ENCODE results near the gene SAV1.
"Not testable (repeated sequence)": the region's sequence is repeated elsewhere in the genome, so short reads cannot be mapped to it uniquely, and the experiment has no call there.

Gene SAV1

DNA sequence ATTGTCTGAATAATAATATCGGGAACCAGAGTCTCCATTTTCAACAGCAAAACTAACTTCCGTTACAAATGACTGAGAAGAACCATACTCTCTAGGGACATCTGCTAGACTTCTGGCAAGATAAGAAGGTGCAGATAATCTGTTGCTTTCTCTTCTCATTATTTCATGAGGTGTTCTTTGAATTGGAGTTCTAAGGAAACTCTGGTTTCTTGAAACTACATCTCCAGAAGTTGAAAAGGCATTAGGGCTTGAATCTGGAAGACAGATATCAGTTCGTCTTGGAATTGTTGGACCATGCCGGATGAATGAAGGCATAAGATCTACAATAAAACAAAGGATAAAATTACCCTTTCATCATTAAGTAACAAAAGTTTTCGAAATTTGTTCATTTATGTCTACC is 2.8 kb downstream of the SAV1 start:
- DNase-seq (ENCODE audit: low read depth, low spot score); H3K4me1 ChIP-seq (ENCODE audit: control insufficient read depth, insufficient read depth, low read length); H3K27me3 ChIP-seq (ENCODE audit: control insufficient read depth, insufficient read depth, low read length); H3K27ac ChIP-seq (ENCODE audit: low read length); H3K9me3 ChIP-seq (ENCODE audit: control insufficient read depth, insufficient read depth, low read length); H3K36me3 ChIP-seq (ENCODE audit: control insufficient read depth, insufficient read depth, low read length); H3K4me3 ChIP-seq (ENCODE audit: low read length): not testable (repeated sequence)
- no CpG with 5 or more reads among the region's 5 CpGs for WGBS (ENCODE audit: insufficient coverage, insufficient read length)

DNA sequence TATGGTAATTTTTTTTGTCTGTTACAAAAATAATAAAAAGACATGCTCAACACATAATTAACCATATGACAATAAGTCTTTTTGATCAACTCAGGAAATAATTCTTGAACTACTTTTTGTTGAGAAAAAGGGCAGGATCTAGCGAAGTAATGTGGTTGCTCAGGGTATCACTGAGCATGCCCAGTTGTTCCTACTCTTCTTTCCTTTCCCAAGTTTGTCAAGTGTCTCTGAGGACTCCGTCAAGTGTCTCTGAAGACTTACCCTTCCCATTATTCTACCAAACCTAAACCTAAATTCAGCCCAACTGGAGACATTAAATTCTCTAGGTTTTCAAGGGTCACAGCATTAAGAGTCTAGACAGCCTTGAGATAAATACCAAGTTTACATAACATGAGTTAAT is 3.5 kb downstream of the SAV1 start:
- H3K27ac ChIP-seq (ENCODE audit: low read length); H3K4me3 ChIP-seq (ENCODE audit: low read length); H3K36me3 ChIP-seq (ENCODE audit: control insufficient read depth, insufficient read depth, low read length); H3K27me3 ChIP-seq (ENCODE audit: control insufficient read depth, insufficient read depth, low read length); DNase-seq (ENCODE audit: low read depth, low spot score); H3K4me1 ChIP-seq (ENCODE audit: control insufficient read depth, insufficient read depth, low read length); H3K9me3 ChIP-seq (ENCODE audit: control insufficient read depth, insufficient read depth, low read length): not testable (repeated sequence)
- no CpG with 5 or more reads among the region's 2 CpGs for WGBS (ENCODE audit: insufficient coverage, insufficient read length)

DNA sequence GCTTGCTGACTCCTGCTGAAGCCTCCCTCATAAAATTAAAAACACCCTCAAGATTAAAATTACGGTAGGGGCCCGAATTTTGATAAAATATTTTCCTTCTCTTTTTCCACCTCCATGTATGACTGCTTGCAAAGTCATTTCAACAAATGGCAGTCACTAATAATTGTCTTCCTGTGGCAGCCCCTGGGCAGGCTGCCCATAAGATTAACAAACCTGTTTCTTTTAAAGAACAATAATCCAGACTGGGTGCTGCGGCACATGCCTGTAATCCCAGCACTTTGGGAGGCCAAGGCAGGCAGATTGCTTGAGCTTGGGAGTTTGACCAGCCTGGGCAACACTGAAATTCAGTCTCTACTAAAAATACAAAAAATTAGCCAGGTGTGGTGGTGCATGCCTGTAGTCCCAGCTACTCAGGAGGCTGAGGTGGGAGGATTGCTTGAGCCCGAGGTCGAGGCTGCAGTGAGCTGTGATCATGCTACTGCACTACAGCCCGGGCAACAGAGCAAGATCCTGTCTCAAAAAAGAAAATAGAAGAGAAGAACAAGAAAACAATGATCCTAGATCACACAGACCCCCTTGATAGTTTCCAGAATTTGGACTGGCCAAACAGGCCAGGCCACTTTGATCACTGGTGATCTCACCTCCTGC is 8.7 kb downstream of the SAV1 start:
- Histone ChIP-seq H3K36me3 (ENCODE audit: control insufficient read depth, insufficient read depth, low read length) (no peaks in the 10 kb centered on the region; the same call in 1 of the 2 replicates), H3K4me3 (ENCODE audit: low read length) (no peak overlapping the region), H3K27ac (ENCODE audit: low read length) (no peak overlapping the region), H3K9me3 (ENCODE audit: control insufficient read depth, insufficient read depth, low read length) (no peaks in the 10 kb centered on the region), H3K4me1 (ENCODE audit: control insufficient read depth, insufficient read depth, low read length) (no peaks in the 10 kb centered on the region), H3K27me3 (ENCODE audit: control insufficient read depth, insufficient read depth, low read length) (no peaks in the 10 kb centered on the region)
- no CpG with 5 or more reads among the region's 6 CpGs for WGBS (ENCODE audit: insufficient coverage, insufficient read length)
- DNase-seq (ENCODE audit: low read depth, low spot score) = no peak

DNA sequence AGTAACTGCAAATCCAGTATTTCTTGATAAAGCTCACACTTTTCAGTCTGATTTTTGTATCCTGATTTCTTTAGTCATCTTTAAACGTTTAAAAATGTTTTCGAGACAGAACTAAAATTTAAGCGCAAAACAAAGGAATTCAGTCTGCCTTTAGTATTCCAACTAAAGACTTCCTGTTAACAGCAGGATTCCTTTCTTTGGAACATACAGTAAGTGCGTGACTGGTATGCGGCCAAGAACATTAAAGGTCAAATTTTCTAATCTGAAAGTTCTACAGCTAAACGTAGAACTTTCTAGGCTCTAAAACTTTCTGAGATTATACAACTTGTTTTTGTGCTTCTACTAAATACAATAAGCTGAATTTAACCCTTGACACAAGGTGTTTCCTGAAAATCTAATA is 9.9 kb downstream of the SAV1 start:
- no peaks in the 10 kb centered on the region; the same call in 1 of the 2 replicates for H3K36me3 ChIP-seq (ENCODE audit: control insufficient read depth, insufficient read depth, low read length)
- DNase-seq (ENCODE audit: low read depth, low spot score) = no peak
- WGBS (ENCODE audit: insufficient coverage, insufficient read length) = no CpG with 5 or more reads among the region's 6 CpGs
- no peaks in the 10 kb centered on the region for H3K27me3 ChIP-seq (ENCODE audit: control insufficient read depth, insufficient read depth, low read length)
- no peak overlapping the region for H3K4me3 ChIP-seq (ENCODE audit: low read length)
- H3K27ac ChIP-seq (ENCODE audit: low read length) = no peak overlapping the region
- H3K4me1 ChIP-seq (ENCODE audit: control insufficient read depth, insufficient read depth, low read length) = no peaks in the 10 kb centered on the region
- H3K9me3 ChIP-seq (ENCODE audit: control insufficient read depth, insufficient read depth, low read length) = no peaks in the 10 kb centered on the region

DNA sequence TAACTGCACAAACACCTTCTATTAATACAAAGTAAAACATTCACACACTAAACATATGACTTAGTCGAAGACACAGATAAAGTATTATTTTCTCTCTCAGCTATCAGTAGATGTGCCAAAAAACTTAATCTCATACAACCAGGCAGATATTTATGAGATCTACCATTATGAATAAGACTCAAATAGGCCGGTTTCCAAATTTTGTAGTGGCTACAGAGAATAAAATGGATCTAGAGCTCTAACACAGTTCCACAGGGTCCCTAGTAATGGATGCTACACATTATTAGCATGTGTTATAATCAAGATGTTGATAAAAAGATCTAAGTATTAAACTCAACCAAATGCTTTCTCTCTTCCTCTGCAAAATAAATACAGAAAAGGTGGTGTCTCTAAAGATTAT is 10.4 kb downstream of the SAV1 start:
- H3K9me3 ChIP-seq (ENCODE audit: control insufficient read depth, insufficient read depth, low read length) = no peaks in the 10 kb centered on the region
- H3K27me3 ChIP-seq (ENCODE audit: control insufficient read depth, insufficient read depth, low read length) = no peaks in the 10 kb centered on the region
- H3K4me3 ChIP-seq (ENCODE audit: low read length) = no peak overlapping the region
- H3K27ac ChIP-seq (ENCODE audit: low read length) = no peak overlapping the region
- H3K36me3 ChIP-seq (ENCODE audit: control insufficient read depth, insufficient read depth, low read length) = no peaks in the 10 kb centered on the region; the same call in 1 of the 2 replicates
- no peak for DNase-seq (ENCODE audit: low read depth, low spot score)
- WGBS (ENCODE audit: insufficient coverage, insufficient read length) = no CpG with 5 or more reads among the region's 2 CpGs
- no peaks in the 10 kb centered on the region for H3K4me1 ChIP-seq (ENCODE audit: control insufficient read depth, insufficient read depth, low read length)

DNA sequence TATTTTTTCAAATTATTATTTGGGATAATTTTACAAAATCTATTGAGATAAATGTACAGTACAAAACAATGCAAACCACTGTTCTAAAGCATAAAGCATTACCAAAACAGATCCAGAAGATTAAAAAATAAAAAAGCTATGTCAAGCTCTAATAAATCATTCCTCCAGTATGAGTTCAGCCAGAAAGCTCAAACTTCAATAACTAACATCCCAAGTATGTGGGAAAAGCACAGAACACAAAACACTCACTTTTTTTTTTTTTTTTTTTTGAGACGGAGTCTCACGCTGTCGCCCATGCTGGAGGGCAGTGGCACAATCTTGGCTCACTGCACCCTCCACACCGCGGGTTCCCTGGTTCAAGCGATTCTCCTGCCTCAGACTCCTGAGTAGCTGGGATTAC is 11.3 kb downstream of the SAV1 start:
- Histone ChIP-seq H3K4me3 (ENCODE audit: low read length) (no peak overlapping the region), H3K4me1 (ENCODE audit: control insufficient read depth, insufficient read depth, low read length) (no peaks in the 10 kb centered on the region), H3K27ac (ENCODE audit: low read length) (no peak overlapping the region), H3K9me3 (ENCODE audit: control insufficient read depth, insufficient read depth, low read length) (no peaks in the 10 kb centered on the region), H3K27me3 (ENCODE audit: control insufficient read depth, insufficient read depth, low read length) (no peaks in the 10 kb centered on the region), H3K36me3 (ENCODE audit: control insufficient read depth, insufficient read depth, low read length) (no peaks in the 10 kb centered on the region; the same call in 1 of the 2 replicates)
- DNase-seq (ENCODE audit: low read depth, low spot score) = no peak
- no CpG with 5 or more reads among the region's 6 CpGs for WGBS (ENCODE audit: insufficient coverage, insufficient read length)

DNA sequence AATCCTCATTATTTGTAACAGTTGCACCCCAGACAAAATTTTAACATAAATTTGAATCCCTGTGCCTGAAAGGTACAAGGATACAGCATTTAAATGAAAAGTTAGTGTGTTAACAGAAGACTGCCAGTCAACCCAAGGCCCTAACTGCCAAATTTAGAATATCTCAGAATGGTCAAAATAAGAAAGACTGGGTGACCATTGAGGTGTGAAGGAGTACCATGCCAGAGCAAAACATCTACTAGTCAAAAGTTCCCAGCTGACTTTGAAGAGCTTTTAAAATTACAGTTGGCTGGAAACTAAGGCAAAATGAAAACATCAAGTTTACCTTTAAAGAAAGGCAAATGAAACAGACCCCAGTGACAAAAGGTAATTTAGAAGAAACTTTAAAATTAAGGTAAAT is 18.4 kb downstream of the SAV1 start:
- no peaks in the 10 kb centered on the region for H3K36me3 ChIP-seq (ENCODE audit: control insufficient read depth, insufficient read depth, low read length)
- no peaks in the 10 kb centered on the region for H3K27me3 ChIP-seq (ENCODE audit: control insufficient read depth, insufficient read depth, low read length)
- H3K9me3 ChIP-seq (ENCODE audit: control insufficient read depth, insufficient read depth, low read length) = no peaks in the 10 kb centered on the region
- DNase-seq (ENCODE audit: low read depth, low spot score) = no peak
- H3K27ac ChIP-seq (ENCODE audit: low read length) = no peak overlapping the region
- H3K4me1 ChIP-seq (ENCODE audit: control insufficient read depth, insufficient read depth, low read length) = no peaks in the 10 kb centered on the region
- H3K4me3 ChIP-seq (ENCODE audit: low read length) = no peak overlapping the region

DNA sequence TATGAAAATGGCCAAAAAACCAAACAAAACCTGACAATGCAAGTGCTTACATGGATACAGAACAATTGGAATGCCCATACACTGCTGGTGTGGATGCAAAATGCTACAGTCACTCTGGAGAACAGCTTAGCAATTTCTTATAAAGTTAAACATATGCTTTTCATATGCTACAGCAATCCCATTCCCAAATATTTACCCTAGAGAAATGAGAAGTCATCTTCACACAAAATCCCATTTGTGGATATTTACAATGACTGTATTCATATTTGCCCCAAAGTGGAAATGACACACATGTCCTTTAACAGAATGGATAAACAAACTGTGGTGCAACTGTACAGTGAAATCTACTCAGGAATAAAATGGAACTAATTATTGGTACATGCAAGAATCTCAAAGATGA is 20.4 kb downstream of the SAV1 start:
- Histone ChIP-seq H3K4me3 (ENCODE audit: low read length) (no peak overlapping the region), H3K36me3 (ENCODE audit: control insufficient read depth, insufficient read depth, low read length) (no peaks in the 10 kb centered on the region), H3K9me3 (ENCODE audit: control insufficient read depth, insufficient read depth, low read length) (no peaks in the 10 kb centered on the region), H3K27me3 (ENCODE audit: control insufficient read depth, insufficient read depth, low read length) (no peaks in the 10 kb centered on the region), H3K4me1 (ENCODE audit: control insufficient read depth, insufficient read depth, low read length) (no peaks in the 10 kb centered on the region), H3K27ac (ENCODE audit: low read length) (no peak overlapping the region)
- DNase-seq (ENCODE audit: low read depth, low spot score) = no peak

DNA sequence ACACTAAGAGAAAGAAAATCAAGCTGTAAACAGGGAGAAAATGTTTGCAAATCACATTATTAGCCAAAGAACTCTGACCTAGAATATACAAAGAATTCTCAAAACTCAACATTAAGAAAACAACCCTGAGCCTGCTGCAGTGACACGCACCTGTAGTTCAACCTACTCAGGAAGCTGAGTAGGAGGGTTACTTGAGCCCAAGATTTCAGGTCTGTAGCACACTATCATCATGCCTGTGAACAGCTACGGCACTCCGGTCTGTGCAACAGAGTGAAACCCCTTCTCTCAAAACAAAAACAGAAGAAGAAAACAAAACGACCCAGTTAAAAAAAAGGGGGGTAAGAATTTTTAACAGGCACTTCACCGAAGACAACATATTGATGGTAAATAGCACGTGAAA is 20.8 kb downstream of the SAV1 start:
- Histone ChIP-seq H3K27ac (ENCODE audit: low read length) (no peak overlapping the region), H3K4me3 (ENCODE audit: low read length) (no peak overlapping the region), H3K4me1 (ENCODE audit: control insufficient read depth, insufficient read depth, low read length) (no peaks in the 10 kb centered on the region), H3K36me3 (ENCODE audit: control insufficient read depth, insufficient read depth, low read length) (no peaks in the 10 kb centered on the region), H3K27me3 (ENCODE audit: control insufficient read depth, insufficient read depth, low read length) (no peaks in the 10 kb centered on the region), H3K9me3 (ENCODE audit: control insufficient read depth, insufficient read depth, low read length) (no peaks in the 10 kb centered on the region)
- no peak for DNase-seq (ENCODE audit: low read depth, low spot score)
- WGBS (ENCODE audit: insufficient coverage, insufficient read length) = no CpG with 5 or more reads among the region's 6 CpGs

DNA sequence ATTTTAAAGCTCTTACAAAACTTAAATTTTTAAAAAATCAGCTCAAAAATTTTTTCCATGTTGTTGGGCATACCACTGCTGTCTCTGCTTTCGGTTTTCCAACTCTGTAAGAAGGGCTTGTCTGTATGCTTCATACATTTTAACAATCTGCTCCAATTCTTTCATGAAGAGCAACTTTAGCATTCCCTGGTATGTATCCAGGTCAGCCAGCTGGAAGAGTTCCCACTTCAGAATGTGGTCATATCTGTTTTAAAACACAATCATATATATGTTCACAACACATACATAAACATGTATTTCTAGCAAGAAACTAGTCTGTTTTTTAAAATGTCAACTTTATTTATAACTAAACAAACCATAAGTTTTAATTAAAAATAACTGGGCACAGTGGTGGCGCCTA is 33.0 kb downstream of the SAV1 start:
- no peaks in the 10 kb centered on the region for H3K4me1 ChIP-seq (ENCODE audit: control insufficient read depth, insufficient read depth, low read length)
- no peak for DNase-seq (ENCODE audit: low read depth, low spot score)
- no peak overlapping the region for H3K27ac ChIP-seq (ENCODE audit: low read length)
- peaks cover 2% of the 10 kb centered on the region; the same call in 1 of the 2 replicates for H3K36me3 ChIP-seq (ENCODE audit: control insufficient read depth, insufficient read depth, low read length)
- H3K4me3 ChIP-seq (ENCODE audit: low read length) = no peak overlapping the region
- no peaks in the 10 kb centered on the region for H3K27me3 ChIP-seq (ENCODE audit: control insufficient read depth, insufficient read depth, low read length)
- no peaks in the 10 kb centered on the region for H3K9me3 ChIP-seq (ENCODE audit: control insufficient read depth, insufficient read depth, low read length)
- no CpG with 5 or more reads among the region's 2 CpGs for WGBS (ENCODE audit: insufficient coverage, insufficient read length)

DNA sequence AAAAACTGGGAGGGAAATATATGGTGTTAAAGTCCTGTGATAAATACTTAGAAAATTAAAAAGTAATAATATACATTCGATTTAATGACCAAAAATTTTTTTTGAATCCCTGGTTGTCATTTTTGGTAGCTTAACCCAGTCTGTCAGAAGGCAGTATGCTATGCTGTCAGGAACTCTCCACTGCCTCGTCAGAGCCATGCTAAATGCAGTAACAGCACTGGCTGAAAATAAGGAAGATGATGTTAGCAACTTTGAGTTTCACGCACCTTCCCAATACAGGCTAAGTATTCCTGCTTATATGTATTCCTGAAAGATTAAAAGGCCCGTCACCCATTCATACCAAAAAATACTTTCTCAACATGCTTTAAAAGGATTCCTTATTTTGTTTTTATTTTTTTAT is 34.2 kb downstream of the SAV1 start:
- H3K9me3 ChIP-seq (ENCODE audit: control insufficient read depth, insufficient read depth, low read length) = no peaks in the 10 kb centered on the region
- no peaks in the 10 kb centered on the region for H3K27me3 ChIP-seq (ENCODE audit: control insufficient read depth, insufficient read depth, low read length)
- no peak overlapping the region for H3K27ac ChIP-seq (ENCODE audit: low read length)
- WGBS (ENCODE audit: insufficient coverage, insufficient read length) = no CpG with 5 or more reads among the region's 4 CpGs
- peaks cover 2% of the 10 kb centered on the region; the same call in 1 of the 2 replicates for H3K36me3 ChIP-seq (ENCODE audit: control insufficient read depth, insufficient read depth, low read length)
- H3K4me1 ChIP-seq (ENCODE audit: control insufficient read depth, insufficient read depth, low read length) = no peaks in the 10 kb centered on the region
- no peak overlapping the region for H3K4me3 ChIP-seq (ENCODE audit: low read length)
- DNase-seq (ENCODE audit: low read depth, low spot score) = no peak
